ENCODE results near the gene NTM. TPM values are rescaled to one million over a fixed set of nuclear protein-coding genes. Genes with fewer than 3 reads are reported as not detected.

Gene NTM
- total RNA-seq, 1 experiment from 2014 or later, result 9.9 TPM

DNA sequence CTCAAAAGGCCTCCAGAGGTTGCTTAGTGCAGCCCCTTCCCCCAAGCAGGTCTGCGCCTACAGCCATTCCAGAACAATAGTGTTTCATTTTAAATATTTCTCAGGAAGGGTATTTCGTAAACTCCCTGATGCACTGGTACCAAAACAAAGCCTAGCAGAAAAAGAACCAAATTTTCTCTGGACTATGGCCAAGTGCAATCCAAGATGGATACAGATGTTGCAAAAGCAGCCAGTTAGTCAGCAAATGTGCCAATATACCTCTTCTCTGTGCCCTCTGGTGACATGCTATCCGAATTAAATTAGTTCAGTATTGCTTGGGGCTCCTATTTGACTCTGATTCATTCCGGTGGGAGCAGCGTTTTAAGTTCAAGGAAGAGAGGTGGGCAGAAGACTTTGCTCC is 247.8 kb downstream of the NTM start:
- Histone ChIP-seq H4K91ac (ENCODE audit: insufficient read length, low read depth, low read length) (no peak overlapping the region), H2BK5ac (ENCODE audit: insufficient read length, low read length) (no peak overlapping the region), H2AFZ (ENCODE audit: low read length) (no peak overlapping the region), H2AK5ac (ENCODE audit: insufficient read length, low read length) (no peak overlapping the region), H3K4me1 (ENCODE audit: insufficient read depth, low read length) (no peaks in the 10 kb centered on the region; the same call in 1 of the 2 replicates), H3K14ac (ENCODE audit: insufficient read depth, low read length) (no peak overlapping the region), H3K4me2 (ENCODE audit: insufficient read depth, insufficient read length, low read length) (no peak overlapping the region), H3K9me3 (ENCODE audit: control insufficient read depth, low read depth, low read length) (no peaks in the 10 kb centered on the region), H3K27me3 (ENCODE audit: insufficient read depth, low read length) (no peaks in the 10 kb centered on the region), H3K4ac (ENCODE audit: low read depth, low read length) (no peak overlapping the region), H4K5ac (ENCODE audit: insufficient read length, low read depth, low read length) (no peak overlapping the region), H3K23ac (ENCODE audit: insufficient read length, low read depth, low read length) (no peak overlapping the region), H2BK15ac (ENCODE audit: low read depth, low read length) (no peak overlapping the region), H3K27ac (ENCODE audit: insufficient read length, low read depth, low read length) (no peak overlapping the region), H2BK12ac (ENCODE audit: insufficient read length, low read depth, low read length) (no peak overlapping the region), H3K79me2 (ENCODE audit: insufficient read depth, low read length) (no peaks in the 10 kb centered on the region), H3K56ac (ENCODE audit: insufficient read length, low read depth, low read length) (no peak overlapping the region), H3T11ph (ENCODE audit: low read length) (no peak overlapping the region), H4K8ac (replicated peaks; ENCODE audit: insufficient read length, low read depth, low read length) (no peak overlapping the region), H3K79me1 (ENCODE audit: insufficient read depth, low read depth, low read length, poor library complexity, severe bottlenecking) (no peaks in the 10 kb centered on the region), H4K20me1 (ENCODE audit: control insufficient read depth, insufficient read depth, insufficient read length) (no peaks in the 10 kb centered on the region), H2BK120ac (ENCODE audit: low read depth, low read length, poor library complexity, severe bottlenecking) (no peak overlapping the region), H3K18ac (ENCODE audit: insufficient read length, low read depth, low read length) (no peak overlapping the region), H3K9ac (ENCODE audit: extremely low read depth, insufficient read length, low read length) (no peak overlapping the region), H2BK20ac (ENCODE audit: low read depth, low read length, poor library complexity, severe bottlenecking) (no peak overlapping the region), H3K23me2 (ENCODE audit: insufficient read length, low read depth, low read length, poor library complexity, severe bottlenecking) (no peaks in the 10 kb centered on the region)
- peaks cover 0 to 9% of the 10 kb centered on the region in 2 experiments; a peak in 3 of 4 replicates for H3K4me1 Mint-ChIP-seq
- H3K9me3 Mint-ChIP-seq, result no peaks in the 10 kb centered on the region
- peaks cover 10% of the 10 kb centered on the region for H3K27me3 Mint-ChIP-seq (ENCODE audit: low read depth)
- WGBS (ENCODE audit: extremely low coverage, insufficient read length, low lambda C conversion rate), result no CpG with 5 or more reads among the region's 5 CpGs
- no peaks in the 10 kb centered on the region for H3K36me3 Mint-ChIP-seq (ENCODE audit: insufficient read depth in 1 of 3, low read depth in 3 of 3)
- DNase-seq, result no peak
- TF ChIP-seq, protein P1, sequence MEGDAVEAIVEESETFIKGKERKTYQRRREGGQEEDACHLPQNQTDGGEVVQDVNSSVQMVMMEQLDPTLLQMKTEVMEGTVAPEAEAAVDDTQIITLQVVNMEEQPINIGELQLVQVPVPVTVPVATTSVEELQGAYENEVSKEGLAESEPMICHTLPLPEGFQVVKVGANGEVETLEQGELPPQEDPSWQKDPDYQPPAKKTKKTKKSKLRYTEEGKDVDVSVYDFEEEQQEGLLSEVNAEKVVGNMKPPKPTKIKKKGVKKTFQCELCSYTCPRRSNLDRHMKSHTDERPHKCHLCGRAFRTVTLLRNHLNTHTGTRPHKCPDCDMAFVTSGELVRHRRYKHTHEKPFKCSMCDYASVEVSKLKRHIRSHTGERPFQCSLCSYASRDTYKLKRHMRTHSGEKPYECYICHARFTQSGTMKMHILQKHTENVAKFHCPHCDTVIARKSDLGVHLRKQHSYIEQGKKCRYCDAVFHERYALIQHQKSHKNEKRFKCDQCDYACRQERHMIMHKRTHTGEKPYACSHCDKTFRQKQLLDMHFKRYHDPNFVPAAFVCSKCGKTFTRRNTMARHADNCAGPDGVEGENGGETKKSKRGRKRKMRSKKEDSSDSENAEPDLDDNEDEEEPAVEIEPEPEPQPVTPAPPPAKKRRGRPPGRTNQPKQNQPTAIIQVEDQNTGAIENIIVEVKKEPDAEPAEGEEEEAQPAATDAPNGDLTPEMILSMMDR (conservative IDR thresholded peaks at IDR 0.05), result no peak
- H3K4me3 Mint-ChIP-seq, result no peak overlapping the region
- H3K27ac Mint-ChIP-seq, result no peak overlapping the region
